HepG2 (cell line): ENCODE measurements around the gene TXNDC12. TPM values are rescaled to one million over a fixed set of nuclear protein-coding genes. Genes with fewer than 3 reads are reported as not detected.

Experiments
- ATAC-seq: fragments of 200-7000 bp; cut with Tn5 transposase; 3 replicates; pipeline ENCODE4 v1.9.1; 2020; ENCODE audit warnings: mild to moderate bottlenecking, moderate library complexity
- BruUV-seq: library from RNA; stranded (reverse); fragments of 400-500 nt; replicated peaks from 2 replicates; lab custom pipeline; 2021; lab: Mats Ljungman, UMichigan
- CTCF ChIA-PET: fragments of 300-600 bp; formaldehyde crosslinking; extraction: SDS; loops from one replicate; lab custom pipeline; 2021; ENCODE audit warnings: low total read pairs, inconsistent platforms, low intra/inter-chr PET ratio; lab: Yijun Ruan, JAX
- POLR2A ChIA-PET: fragments of 350-600 bp; sonication (Branson Sonifier 250); formaldehyde crosslinking; loops from one replicate; lab custom pipeline; 2020; ENCODE audit warnings: antibody characterized with exemption, inconsistent platforms; lab: Yijun Ruan, JAX
- DNase-seq: peaks from one replicate; pipeline ENCODE4 v3.0.0-alpha.2; 2015; ENCODE audit warnings: low spot score
- FAIRE-seq: peaks from 3 replicates; lab custom pipeline; 2011; peaks lifted over from hg19 to GRCh38; lab: Jason Lieb, UNC
- H2AFZ ChIP-seq: one replicate; pipeline ENCODE4 v1.6.1; 2011; ENCODE audit warnings: low read length, inconsistent platforms
- H3K27ac ChIP-seq: fragments of 300-600 bp; 3 replicates; pipeline ENCODE4 v1.8.0; 2011; ENCODE audit warnings: mixed run types, mild to moderate bottlenecking, mixed read lengths, low read length, inconsistent platforms; ENCODE audit not compliant: insufficient read depth; ENCODE audit errors: extremely low read length
- H3K27me3 ChIP-seq, 2 experiments: fragments of 200-600 bp in 1 of 2; 2 replicates in 1 of 2; 3 replicates in 1 of 2; pipeline versions ENCODE4 v1.6.0 to v1.8.0; 2011; ENCODE audit warnings: low read length in 2 of 2, mild to moderate bottlenecking in 2 of 2, moderate library complexity in 2 of 2, inconsistent platforms in 1 of 2; ENCODE audit not compliant: insufficient read depth in 2 of 2, control insufficient read depth in 1 of 2
- H3K36me3 ChIP-seq, 2 experiments: fragments of 200-600 bp in 1 of 2; replicated peaks in 1 of 2; 2 replicates in 1 of 2; 3 replicates in 1 of 2; pipeline versions ENCODE4 v1.5.1 to v1.8.0; 2011; ENCODE audit warnings: low read length in 2 of 2, inconsistent platforms in 1 of 2; ENCODE audit not compliant: insufficient read depth in 2 of 2, control insufficient read depth in 1 of 2
- H3K4me1 ChIP-seq: 2 replicates; pipeline ENCODE4 v1.5.1; 2012; ENCODE audit warnings: low read length, inconsistent platforms; ENCODE audit not compliant: insufficient read depth
- H3K4me2 ChIP-seq: 2 replicates; pipeline ENCODE4 v1.6.0; 2011; ENCODE audit warnings: low read depth, low read length, inconsistent platforms
- H3K4me3 ChIP-seq, 3 experiments: fragments of 200-600 bp in 1 of 3; sonication (generic), shearing (Covaris generic) in 1 of 3; replicated peaks in 1 of 3; 2 replicates each; pipeline ENCODE4 v1.5.1; 2011 to 2016; ENCODE audit warnings: low read length in 3 of 3, inconsistent platforms in 2 of 3, low read depth in 2 of 3, mild to moderate bottlenecking in 2 of 3, control low read depth in 1 of 3, mixed read lengths in 1 of 3; ENCODE audit not compliant: insufficient read depth in 1 of 3
- H3K79me2 ChIP-seq: one replicate; pipeline ENCODE4 v1.6.1; 2011; ENCODE audit warnings: low read length, inconsistent platforms; ENCODE audit not compliant: insufficient read depth
- H3K9ac ChIP-seq: 2 replicates; pipeline ENCODE4 v1.6.0; 2011; ENCODE audit warnings: mild to moderate bottlenecking, low read depth, low read length, inconsistent platforms; ENCODE audit not compliant: insufficient read depth
- H3K9me3 ChIP-seq: 2 replicates; pipeline ENCODE4 v1.5.1; 2012; ENCODE audit warnings: mild to moderate bottlenecking, low read length
- H4K20me1 ChIP-seq: 2 replicates; pipeline ENCODE4 v1.6.0; 2011; ENCODE audit warnings: inconsistent platforms, mild to moderate bottlenecking, low read length, moderate library complexity; ENCODE audit not compliant: insufficient read depth
- KDM3A ChIP-seq: IDR thresholded peaks from 2 replicates; pipeline ENCODE4 v1.6.1; 2018; ENCODE audit warnings: low read depth, missing compliant biosample characterization
- MEIS1 ChIP-seq: sonication (generic); formaldehyde crosslinking; IDR thresholded peaks from 2 replicates; pipeline ENCODE4 v1.9.0; 2021; ENCODE audit warnings: mild to moderate bottlenecking, missing genetic modification reagents, moderate library complexity, borderline replicate concordance
- ZNF629 ChIP-seq: sonication (generic); formaldehyde crosslinking; conservative IDR thresholded peaks from 2 replicates; pipeline ENCODE4 v1.5.0; 2020; ENCODE audit warnings: missing genetic modification reagents
- ZNF660 ChIP-seq: sonication (generic); formaldehyde crosslinking; IDR thresholded peaks from 2 replicates; pipeline ENCODE4 v1.5.1; 2020; ENCODE audit warnings: mild to moderate bottlenecking, low read depth, missing genetic modification reagents, borderline replicate concordance
- WGBS: methylation state at CpG from one replicate; pipeline ENCODE4 v1.1.6; 2017; ENCODE audit warnings: low lambda C conversion rate; 5-methylcytosine and 5-hydroxymethylcytosine counted together
- in situ Hi-C: cut with HindIII; loops from 2 replicates; pipeline ENCODE4 v1.10.0; 2017; ENCODE audit warnings: low pct_unique_long_range_greater_than_20kb; ENCODE audit not compliant: extremely low pct_ligation_motif_present
- intact Hi-C: fragments of 100-400 bp; cut with micrococcal nuclease; formaldehyde crosslinking; loops from one replicate; pipeline ENCODE4 v1.10.0; 2022; ENCODE audit not compliant: unreplicated experiment
- polyA plus RNA-seq, 8 experiments: library from polyadenylated mRNA; depleted of rRNA in 3 of 8; stranded (reverse) in 7 of 8; unstranded in 1 of 8; fragments of >200 nt; fragmentation: Illumina TruSeq in 4 of 8; extraction: Trizol in 4 of 8; gene quantifications; 2 replicates each; pipeline versions ENCODE4 v1.2.1 to v1.2.3, GENCODE V29; 2011 to 2016; ENCODE audit warnings: low read depth in 4 of 8, missing spikeins in 1 of 8, mixed read lengths in 1 of 8; ENCODE audit not compliant: insufficient read depth in 1 of 8
- total RNA-seq, 5 experiments: library from RNA; depleted of rRNA; stranded (reverse); fragments of >200 nt; fragmentation: Illumina TruSeq; extraction: Trizol; gene quantifications; 2 replicates each; pipeline ENCODE4 v1.2.3, GENCODE V29; 2016; ENCODE audit warnings: low read depth in 1 of 5

Gene TXNDC12
- total and polyA plus RNA-seq, 2 of the 13 experiments (the other 11 are each of a cell fraction or from before 2014, with no cell fraction given), result 65.6 to 67.2 TPM

DNA sequence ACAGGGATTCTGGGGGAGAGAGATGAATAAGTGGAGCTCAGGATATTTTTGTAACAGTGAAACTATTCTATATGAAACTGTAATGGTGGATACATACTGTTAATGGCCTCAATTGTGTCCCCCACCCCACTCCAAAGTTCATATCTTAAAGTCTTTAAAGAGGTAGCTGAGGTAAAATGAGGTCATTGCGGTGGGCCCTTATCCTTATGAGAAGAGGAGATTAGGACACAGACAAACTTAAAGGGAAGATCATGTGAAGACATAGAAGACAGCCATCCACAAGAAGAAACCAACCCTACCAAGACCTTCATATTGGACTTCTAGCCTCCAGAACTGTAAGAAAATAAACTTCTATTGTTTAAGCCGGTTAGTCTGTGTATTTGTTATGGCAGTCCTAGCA lies 9.8 kb downstream of the TXNDC12 start:
- Histone ChIP-seq H3K4me3 (no peak overlapping the region), H3K36me3 (peaks cover 4 to 17% of the 10 kb centered on the region in 2 experiments), H3K9ac (no peak overlapping the region), H4K20me1 (no peaks in the 10 kb centered on the region), H3K9me3 (no peaks in the 10 kb centered on the region), H2AFZ (no peak overlapping the region), H3K4me1 (peaks cover 5% of the 10 kb centered on the region; the same call in 1 of the 2 replicates), H3K27me3 (no peaks in the 10 kb centered on the region), H3K27ac (no peak overlapping the region), H3K79me2 (peaks cover 27% of the 10 kb centered on the region), H3K4me2 (no peak overlapping the region)
- ATAC-seq (no peak), DNase-seq (no peak), FAIRE-seq (no peak)
- BruUV-seq, result no TSS peak
- TF ChIP-seq MEIS1 (CRISPR knock-in tag) (no peak), KDM3A (CRISPR knock-in tag) (no peak)
- intact Hi-C loops, result no loop called here
- CTCF ChIA-PET, result no interaction called here
- POLR2A ChIA-PET, result interaction anchor here (2.3 kb wide), 1 partner anchor 11 kb away, joined by 12 read pairs; the partner anchor contains the start of genes BTF3L4 and TXNDC12
- in situ Hi-C loops, result no loop called here
- WGBS, result 97% methylated on average over 2 of the region's 2 CpGs

GRCh38 chr1:52041551-52042185 lies 13.3 kb downstream of the TXNDC12 start:
- H3K9me3 ChIP-seq, result no peaks in the 10 kb centered on the region
- intact Hi-C loops, result loop anchor here (2.0 kb wide), 1 partner anchor 63 kb away; no protein-coding TSS in a partner anchor
- in situ Hi-C loops, result no loop called here
- no peak for FAIRE-seq
- no peaks in the 10 kb centered on the region for H4K20me1 ChIP-seq
- no peak overlapping the region for H3K4me3 ChIP-seq
- WGBS, result 96% methylated on average over 4 of the region's 4 CpGs
- DNase-seq, result no peak
- ChIA-PET CTCF (no interaction called here), POLR2A (interaction anchor here (1.2 to 1.3 kb wide), 2 partner anchors 8 to 13 kb away, joined by 3 to 5 read pairs; partner anchors contain the start of genes KTI12 and TXNDC12)
- H3K4me2 ChIP-seq, result no peak overlapping the region
- no peak overlapping the region for H2AFZ ChIP-seq
- H3K9ac ChIP-seq, result no peak overlapping the region
- H3K79me2 ChIP-seq, result peaks cover 15% of the 10 kb centered on the region
- ATAC-seq, result no peak
- no peak overlapping the region for H3K27ac ChIP-seq
- no TSS peak for BruUV-seq
- TF ChIP-seq ZNF629 (CRISPR knock-in tag), result peak; percentile 63; the same call in 1 of the 2 replicates
- no peak for TF ChIP-seq ZNF660 (CRISPR knock-in tag)
- peaks cover 27% of the 10 kb centered on the region for H3K4me1 ChIP-seq
- no peaks in the 10 kb centered on the region for H3K27me3 ChIP-seq
- H3K36me3 ChIP-seq, result peaks cover 5 to 20% of the 10 kb centered on the region in 2 experiments
